Thyroid gland (tissue), 4 donors: ENCODE measurements around the gene GRIN3B.

Source experiments
- CTCF ChIP-seq, 6 experiments: fragments of 200-600 bp in 3 of 6; fragments of 450-650 bp in 3 of 6; sonication (generic) in 3 of 6; IDR thresholded peaks; one replicate each; pipeline ENCODE4 v1.5.1; 2016 to 2019; ENCODE audit warnings: antibody characterized with exemption in 6 of 6, mild to moderate bottlenecking in 2 of 6, inconsistent platforms in 1 of 6, moderate library complexity in 1 of 6
- POLR2A ChIP-seq, 2 donors: fragments of 450-650 bp; IDR thresholded peaks; one replicate each; pipeline ENCODE4 v1.6.1; 2017; ENCODE audit warnings: antibody characterized with exemption in 2 of 2, mild to moderate bottlenecking in 2 of 2, moderate library complexity in 1 of 2

- TF ChIP-seq POLR2A (IDR thresholded peaks at IDR 0.05): no peak
- TF ChIP-seq CTCF (IDR thresholded peaks at IDR 0.05): no peak
Observed at GRCh38 chr19:1000591-1001537, 645 bp downstream of the GRIN3B start.
